H1 (cell line): ENCODE data around the gene PKP3. TPM values are rescaled to one million over a fixed set of nuclear protein-coding genes. Genes with fewer than 3 reads are reported as not detected.

Experiments
- ASH2L ChIP-seq: fragments of 200-600, 300-600 bp; sonication (generic); IDR thresholded peaks from one replicate; pipeline ENCODE4 v1.7.1; 2017; ENCODE audit warnings: low read length
- PHF8 ChIP-seq: fragments of 200-600 bp; sonication (generic); conservative IDR thresholded peaks from 2 replicates; pipeline ENCODE4 v1.7.1; 2012; ENCODE audit warnings: low read depth, mild to moderate bottlenecking, inconsistent platforms, low read length, moderate library complexity
- SP2 ChIP-seq: IDR thresholded peaks from 2 replicates; pipeline ENCODE4 v1.6.1; 2012; ENCODE audit warnings: mild to moderate bottlenecking, low read length, inconsistent platforms
- TEAD4 ChIP-seq: IDR thresholded peaks from 2 replicates; pipeline ENCODE4 v1.6.1; 2012; ENCODE audit warnings: low read depth, low read length, inconsistent platforms, mixed read lengths
- polyA plus RNA-seq, 7 experiments: library from polyadenylated mRNA; depleted of rRNA in 3 of 7; stranded (reverse) in 5 of 7; unstranded in 2 of 7; fragments of >200 nt in 5 of 7; fragments of 200-250 nt in 2 of 7; gene quantifications; 1 replicate in 5 of 7; 2 replicates in 1 of 7; 4 replicates in 1 of 7; pipeline versions ENCODE4 v1.2.1 to v1.2.3, GENCODE V29; 2011 to 2013; ENCODE audit warnings: missing spikeins in 2 of 7, mixed read lengths in 2 of 7
- total RNA-seq: library from RNA; stranded (reverse); fragmentation: NEBNext Ultra II Directional; extraction: Animal tissue kit (Norgen Biotek cat#: 25700); gene quantifications from 2 replicates; pipeline ENCODE4 v1.2.1, GENCODE V29; 2021
- TF ChIP-seq, protein P1 (sequence below): IDR thresholded peaks from 2 replicates; pipeline ENCODE4 v1.6.1; 2011; ENCODE audit warnings: low read depth, mild to moderate bottlenecking, low read length; ENCODE audit not compliant: insufficient read depth

The PKP3 gene
- total and polyA plus RNA-seq, 2 of the 8 experiments (the other 6 are each of a cell fraction or from before 2014, with no cell fraction given) = 16.7 to 28.7 TPM

DNA sequence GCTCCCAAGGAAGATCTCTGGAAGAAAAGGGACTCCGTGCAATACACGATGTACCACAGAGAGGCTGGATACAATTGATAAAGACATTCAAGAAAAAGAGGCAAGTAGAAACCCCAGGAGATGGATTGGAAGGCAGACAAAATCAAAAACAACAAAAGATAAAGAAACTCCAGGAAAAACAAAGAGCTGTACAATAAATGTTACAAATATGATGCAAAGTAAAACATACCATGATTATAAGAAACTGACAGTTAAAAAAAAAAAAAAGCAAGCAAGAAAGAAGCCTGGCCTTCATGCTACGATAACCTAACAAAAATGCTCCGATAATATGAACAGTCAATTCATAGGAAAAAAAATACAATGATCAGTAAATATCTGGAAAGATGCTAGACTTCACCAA is 31.3 kb downstream of the PKP3 start (continued):
- TF ChIP-seq TEAD4 = no peak
- TF ChIP-seq PHF8 = no peak
- TF ChIP-seq, protein P1, sequence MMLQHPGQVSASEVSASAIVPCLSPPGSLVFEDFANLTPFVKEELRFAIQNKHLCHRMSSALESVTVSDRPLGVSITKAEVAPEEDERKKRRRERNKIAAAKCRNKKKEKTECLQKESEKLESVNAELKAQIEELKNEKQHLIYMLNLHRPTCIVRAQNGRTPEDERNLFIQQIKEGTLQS = no peak
- TF ChIP-seq ASH2L = no peak
- TF ChIP-seq SP2 = no peak
